ENCODE results near the gene FCSK.
A peak's percentile ranks its signal among the peaks of the same experiment; 100 is the strongest.

Gene FCSK

DNA sequence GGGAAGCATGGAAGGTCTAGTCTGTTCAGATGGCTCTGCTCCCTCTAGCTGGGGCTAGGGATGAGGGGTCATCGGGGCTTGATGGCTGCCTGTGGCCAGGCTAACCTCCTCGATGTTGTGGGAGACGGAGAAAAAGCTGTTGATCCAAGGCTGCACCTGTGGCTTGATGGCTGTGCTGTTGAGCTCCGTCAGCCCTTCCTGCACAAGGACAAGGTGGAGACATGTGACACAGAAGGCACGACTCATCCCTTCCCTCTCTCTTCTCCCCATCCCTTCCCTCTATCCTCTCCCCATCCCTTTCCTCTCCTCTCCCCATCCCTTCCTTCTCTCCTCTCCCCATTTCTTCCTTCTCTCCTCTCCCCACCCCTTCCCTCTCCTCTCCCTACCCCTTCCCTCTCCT lies 28.2 kb downstream of the FCSK start:
- in situ Hi-C loops (cut with HindIII; ENCODE audit: low pct_unique_long_range_greater_than_20kb, low sequenced_read_pairs): no loop called here
- TF ChIP-seq JUND (IDR thresholded peaks at IDR 0.05; ENCODE audit: low read depth): no peak
- no peak for DNase-seq (ENCODE audit: low read depth in 1 of 2, low spot score in 1 of 2)

DNA sequence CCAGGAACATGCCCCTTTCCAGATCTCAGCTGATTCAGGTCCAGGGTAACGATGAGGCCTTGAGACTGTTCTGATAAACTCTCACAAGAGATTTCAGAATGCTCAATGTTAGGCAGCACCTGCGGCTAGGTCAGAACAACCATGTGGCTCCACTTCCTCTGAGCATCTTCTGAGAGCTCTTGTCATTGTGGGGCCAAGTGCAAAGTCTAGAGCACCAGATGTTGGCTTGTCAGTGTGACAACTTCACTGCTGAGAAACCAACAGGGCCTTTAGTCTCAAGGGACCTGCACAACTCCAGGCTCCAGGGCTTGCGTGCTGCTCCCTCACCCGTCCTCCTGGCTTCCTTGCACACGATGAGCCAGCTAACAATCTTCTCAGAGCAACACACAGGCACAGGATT lies 29.0 kb downstream of the FCSK start:
- TF ChIP-seq JUND (IDR thresholded peaks at IDR 0.05; ENCODE audit: low read depth): no peak
- no peak for DNase-seq (ENCODE audit: low read depth in 1 of 2, low spot score in 1 of 2)

DNA sequence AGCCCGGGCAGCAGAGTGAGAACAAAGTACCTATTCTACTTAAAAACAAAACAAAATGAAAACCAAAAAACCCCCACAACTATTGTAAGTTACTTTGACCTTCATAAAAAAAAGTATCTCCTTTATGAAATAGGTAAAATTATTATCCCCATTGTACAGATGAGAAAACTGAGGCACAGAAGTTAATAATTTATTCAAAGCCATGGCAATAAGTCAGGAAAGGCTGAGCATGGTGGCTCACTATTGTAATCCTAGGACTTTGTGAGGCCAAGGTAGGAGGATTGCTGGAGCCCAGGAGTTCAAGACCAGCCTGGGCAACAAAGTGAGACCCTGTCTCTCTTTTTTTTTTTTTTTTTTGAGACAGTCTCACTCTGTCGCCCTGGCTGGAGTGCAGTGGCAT lies 30.5 kb downstream of the FCSK start:
- no peak for TF ChIP-seq JUND (IDR thresholded peaks at IDR 0.05; ENCODE audit: low read depth)
- DNase-seq (ENCODE audit: low read depth in 1 of 2, low spot score in 1 of 2): no peak
- in situ Hi-C loops (cut with HindIII; ENCODE audit: low pct_unique_long_range_greater_than_20kb, low sequenced_read_pairs): no loop called here

More for the DNA sequence above, 29.0 kb downstream of the FCSK start:
- in situ Hi-C loops (cut with HindIII; ENCODE audit: low pct_unique_long_range_greater_than_20kb, low sequenced_read_pairs): no loop called here

DNA sequence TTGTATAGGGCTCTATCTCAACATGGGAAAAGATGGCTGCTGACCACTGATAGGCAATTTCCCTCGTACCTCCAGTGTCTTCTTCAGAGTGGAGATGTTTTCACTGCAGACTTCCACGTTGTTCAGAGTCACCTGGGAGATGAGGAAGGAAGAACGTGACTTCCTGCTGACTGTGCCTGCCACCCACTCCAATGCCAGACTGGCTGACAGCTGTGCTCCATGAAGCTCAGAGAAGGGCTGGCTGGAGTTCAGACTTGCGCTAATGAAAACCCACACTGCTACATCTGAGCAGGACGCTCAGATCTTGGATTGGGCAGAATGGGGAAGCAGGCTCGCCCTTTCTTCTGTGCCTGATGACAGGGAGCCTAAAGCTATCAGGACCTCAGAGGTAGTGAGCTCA lies 35.9 kb downstream of the FCSK start:
- no peak for TF ChIP-seq JUND (IDR thresholded peaks at IDR 0.05; ENCODE audit: low read depth)
- no peak for DNase-seq (ENCODE audit: low read depth in 1 of 2, low spot score in 1 of 2)
- in situ Hi-C loops (cut with HindIII; ENCODE audit: low pct_unique_long_range_greater_than_20kb, low sequenced_read_pairs): no loop called here

DNA sequence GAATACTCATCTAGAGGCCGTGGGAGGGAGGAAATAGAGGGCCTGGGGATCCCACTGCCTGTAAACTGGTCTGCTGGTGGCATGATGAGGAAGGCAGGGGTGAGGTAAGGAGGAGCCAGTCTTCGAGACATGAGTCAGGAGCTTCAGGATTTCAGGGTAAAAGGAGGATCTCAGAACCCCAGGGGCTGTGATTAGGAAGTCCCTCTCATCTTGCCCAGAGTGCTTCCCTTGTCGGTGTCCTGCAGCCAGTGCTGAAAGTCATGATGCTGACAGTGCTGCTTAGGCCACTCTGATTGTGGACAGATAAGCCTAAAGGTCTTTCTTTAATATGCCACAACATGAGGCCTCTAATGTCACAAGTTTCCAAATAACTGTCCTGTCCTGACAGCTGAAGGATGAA lies 39.4 kb downstream of the FCSK start:
- in situ Hi-C loops (cut with HindIII; ENCODE audit: low pct_unique_long_range_greater_than_20kb, low sequenced_read_pairs): no loop called here
- no peak for TF ChIP-seq JUND (IDR thresholded peaks at IDR 0.05; ENCODE audit: low read depth)
- DNase-seq (ENCODE audit: low read depth in 1 of 2, low spot score in 1 of 2): no peak

DNA sequence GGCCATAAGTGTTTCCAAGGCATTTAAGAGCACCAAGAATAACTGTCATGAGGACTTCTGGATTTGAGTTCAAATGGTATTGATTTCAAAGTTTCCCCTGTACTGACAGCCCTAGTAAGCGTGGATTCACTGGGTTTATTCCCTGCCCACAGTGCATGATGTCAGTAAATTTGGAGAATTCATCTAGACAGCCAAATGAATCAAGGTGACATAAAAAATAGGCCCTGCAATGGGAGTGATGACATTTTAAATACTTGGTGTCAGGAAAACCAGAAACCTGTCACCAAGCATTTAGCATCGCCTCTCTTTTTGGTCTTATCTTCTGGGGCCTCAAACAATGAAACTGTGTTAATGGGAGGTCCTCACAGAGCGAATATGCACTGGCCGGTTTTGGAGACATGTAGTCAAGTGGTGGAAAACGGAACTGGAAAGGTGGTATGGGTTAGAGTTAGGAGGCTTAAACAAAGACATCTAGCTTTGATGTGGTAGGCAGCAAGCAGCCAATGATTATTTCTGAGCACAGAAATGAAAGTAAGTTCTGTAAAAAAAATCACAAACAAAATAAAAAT lies 39.9 kb downstream of the FCSK start:
- no peak for TF ChIP-seq JUND (IDR thresholded peaks at IDR 0.05; ENCODE audit: low read depth)
- DNase-seq (ENCODE audit: low read depth in 1 of 2, low spot score in 1 of 2): no peak
- in situ Hi-C loops (cut with HindIII; ENCODE audit: low pct_unique_long_range_greater_than_20kb, low sequenced_read_pairs): no loop called here

DNA sequence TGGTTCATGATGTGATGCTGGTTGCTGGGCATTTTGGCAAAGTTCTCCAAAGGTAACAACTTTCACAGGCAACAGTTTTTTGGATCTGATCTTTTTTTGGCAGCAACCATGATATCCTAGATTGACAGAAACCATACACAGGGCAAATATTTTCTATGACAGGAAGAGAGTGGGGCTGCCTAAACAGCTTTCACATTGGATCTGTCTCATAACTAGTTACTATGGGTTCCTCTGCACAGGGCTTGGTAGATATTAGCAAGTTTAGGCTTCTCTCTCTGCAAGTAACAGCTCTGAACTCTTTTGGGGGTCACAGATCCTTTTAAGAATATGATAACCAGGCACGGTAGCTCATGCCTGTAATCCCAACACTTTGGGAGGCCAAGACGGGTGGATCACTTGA lies 40.4 kb downstream of the FCSK start:
- no peak for TF ChIP-seq JUND (IDR thresholded peaks at IDR 0.05; ENCODE audit: low read depth)
- no peak for DNase-seq (ENCODE audit: low read depth in 1 of 2, low spot score in 1 of 2)
- in situ Hi-C loops (cut with HindIII; ENCODE audit: low pct_unique_long_range_greater_than_20kb, low sequenced_read_pairs): no loop called here

DNA sequence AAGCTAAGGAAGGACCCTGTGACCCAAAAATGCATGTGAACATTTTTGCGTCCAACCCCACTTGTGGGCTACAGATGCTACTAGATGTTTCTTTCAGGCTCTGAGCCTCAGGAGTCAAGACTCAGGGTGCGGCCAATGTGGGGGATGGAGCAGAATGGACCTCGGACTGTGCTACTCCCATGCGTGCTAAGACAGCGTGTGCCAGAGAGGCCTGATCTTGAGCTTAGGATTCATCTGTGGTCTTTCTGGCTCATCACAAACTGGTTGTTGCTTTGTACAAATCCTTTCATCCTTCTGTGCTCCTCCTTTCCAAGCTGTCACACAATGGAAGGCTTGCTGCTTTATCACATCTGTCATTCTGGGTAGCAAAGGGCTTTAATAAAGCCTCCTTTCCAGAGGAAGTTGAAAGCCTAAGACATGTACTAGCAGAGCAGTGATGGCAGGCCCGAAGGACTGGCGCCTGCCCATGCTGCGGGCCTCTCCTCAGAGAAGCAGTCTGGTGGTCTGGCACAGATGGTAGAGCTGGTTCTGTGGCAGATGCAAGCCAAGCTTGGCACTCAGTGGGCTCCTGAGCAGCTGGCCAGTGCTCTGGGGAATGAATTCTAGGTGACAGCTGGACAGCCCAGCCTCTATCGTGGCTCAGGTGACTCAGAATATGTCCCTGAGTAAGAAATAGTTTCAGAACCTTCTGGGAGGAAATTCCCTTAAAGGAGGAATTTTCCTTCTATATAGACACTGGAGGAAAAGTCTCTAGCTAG lies 41.2 kb downstream of the FCSK start:
- TF ChIP-seq JUND (IDR thresholded peaks at IDR 0.05; ENCODE audit: low read depth): no peak
- no peak for DNase-seq (ENCODE audit: low read depth in 1 of 2, low spot score in 1 of 2)
- in situ Hi-C loops (cut with HindIII; ENCODE audit: low pct_unique_long_range_greater_than_20kb, low sequenced_read_pairs): no loop called here

DNA sequence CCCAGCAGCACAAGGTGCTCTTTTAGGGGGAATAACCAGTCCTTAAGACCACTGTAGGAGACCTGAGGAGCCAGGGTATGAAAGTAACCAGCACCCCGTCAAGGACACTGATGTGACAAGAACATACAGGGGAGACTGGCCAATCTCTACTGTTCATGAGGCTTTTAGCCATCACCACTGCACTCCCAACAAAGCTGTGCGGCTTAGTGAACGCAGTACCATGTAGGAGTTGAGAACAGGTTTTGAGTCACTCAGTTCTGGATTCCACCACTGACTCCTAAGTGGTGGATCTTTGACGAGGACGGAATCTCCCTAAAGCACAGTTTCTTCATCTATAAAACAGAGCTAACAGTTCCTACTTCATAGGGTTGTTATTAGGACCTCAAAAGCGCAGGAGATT lies 42.1 kb downstream of the FCSK start:
- no peak for DNase-seq (ENCODE audit: low read depth in 1 of 2, low spot score in 1 of 2)
- in situ Hi-C loops (cut with HindIII; ENCODE audit: low pct_unique_long_range_greater_than_20kb, low sequenced_read_pairs): no loop called here
- no peak for TF ChIP-seq JUND (IDR thresholded peaks at IDR 0.05; ENCODE audit: low read depth)

DNA sequence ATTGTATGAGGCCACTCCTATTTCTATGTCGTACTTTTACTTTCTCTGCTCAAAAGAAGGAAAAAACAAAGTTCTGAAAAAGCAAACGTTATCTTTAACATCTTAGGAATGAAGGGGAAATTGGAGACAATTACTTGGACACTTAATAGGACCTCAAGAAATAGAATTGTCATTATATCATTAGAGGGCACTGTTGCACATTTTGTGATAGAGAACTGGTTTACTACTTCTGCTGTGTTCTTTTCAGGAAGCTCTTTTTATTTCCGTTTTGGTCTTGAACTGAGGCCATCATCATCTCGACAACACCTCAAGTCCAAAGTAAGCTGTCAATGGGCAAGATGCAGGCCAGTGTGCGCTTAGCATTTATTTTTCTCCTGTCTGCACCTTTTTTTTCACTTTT lies 54.4 kb downstream of the FCSK start:
- DNase-seq (ENCODE audit: low read depth in 1 of 2, low spot score in 1 of 2): peak in 1 of 2 experiments; percentile 24
- in situ Hi-C loops (cut with HindIII; ENCODE audit: low pct_unique_long_range_greater_than_20kb, low sequenced_read_pairs): no loop called here

DNA sequence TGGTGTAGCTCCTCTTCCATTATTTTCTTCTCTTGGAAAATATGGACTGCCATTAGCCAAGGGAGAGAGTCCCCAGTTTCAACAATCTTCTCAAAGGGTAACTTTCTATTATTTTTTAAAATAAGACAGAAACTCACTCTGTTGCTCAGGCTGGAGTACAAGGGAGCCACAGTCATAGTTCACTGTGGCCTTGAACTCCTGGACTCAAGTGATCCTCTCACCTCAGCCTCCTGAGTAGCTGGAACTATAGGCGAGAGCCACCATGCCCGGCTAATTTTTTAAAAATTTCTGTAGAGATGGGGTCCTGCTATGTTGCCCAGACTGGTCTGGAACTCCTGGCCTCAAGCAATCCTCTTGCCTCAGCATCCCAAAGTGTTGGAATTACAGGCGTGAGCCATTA lies 55.8 kb downstream of the FCSK start:
- no peak for DNase-seq (ENCODE audit: low read depth in 1 of 2, low spot score in 1 of 2)
- in situ Hi-C loops (cut with HindIII; ENCODE audit: low pct_unique_long_range_greater_than_20kb, low sequenced_read_pairs): no loop called here
- TF ChIP-seq JUND (IDR thresholded peaks at IDR 0.05; ENCODE audit: low read depth): no peak

More for the DNA sequence above, 54.4 kb downstream of the FCSK start:
- TF ChIP-seq JUND (IDR thresholded peaks at IDR 0.05; ENCODE audit: low read depth): no peak

DNA sequence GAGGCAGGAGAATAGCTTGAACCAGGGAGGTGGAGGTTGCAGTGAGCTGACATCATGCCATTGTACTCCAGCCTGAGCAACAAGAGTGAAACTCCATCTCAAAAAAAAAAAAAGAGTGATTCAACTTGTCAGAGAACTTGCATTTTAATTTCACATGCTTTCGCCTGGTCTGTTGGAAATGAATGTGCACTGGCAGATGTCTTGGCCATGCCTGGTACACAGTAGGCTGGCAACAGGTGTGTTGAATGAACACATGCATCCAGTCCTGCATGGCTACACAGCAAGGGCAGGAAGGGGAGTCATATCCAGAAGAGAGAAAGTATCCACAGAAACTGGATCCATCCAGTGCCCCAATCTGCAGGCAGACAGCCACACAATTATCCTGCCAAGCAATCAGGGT lies 57.4 kb downstream of the FCSK start:
- no peak for DNase-seq (ENCODE audit: low read depth in 1 of 2, low spot score in 1 of 2)
- in situ Hi-C loops (cut with HindIII; ENCODE audit: low pct_unique_long_range_greater_than_20kb, low sequenced_read_pairs): no loop called here
- no peak for TF ChIP-seq JUND (IDR thresholded peaks at IDR 0.05; ENCODE audit: low read depth)

DNA sequence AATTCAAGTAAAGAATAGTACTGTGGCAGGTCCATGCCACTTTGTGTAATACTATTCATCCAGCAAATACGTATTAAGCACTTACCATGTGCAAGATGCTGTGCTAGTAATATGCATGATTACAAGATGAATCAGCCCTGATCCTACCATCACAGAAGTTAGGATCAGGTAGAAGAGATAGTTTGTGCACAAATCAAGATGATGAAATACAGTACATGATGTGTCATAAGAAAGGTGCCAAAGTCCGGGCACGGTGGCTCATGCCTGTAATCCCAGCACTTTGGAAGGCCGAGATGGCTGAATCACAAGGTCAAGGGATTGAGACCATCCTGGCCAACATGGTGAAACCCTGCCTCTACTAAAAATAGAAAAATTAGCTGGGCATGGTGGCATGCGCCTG lies 58.1 kb downstream of the FCSK start:
- no peak for TF ChIP-seq JUND (IDR thresholded peaks at IDR 0.05; ENCODE audit: low read depth)
- in situ Hi-C loops (cut with HindIII; ENCODE audit: low pct_unique_long_range_greater_than_20kb, low sequenced_read_pairs): no loop called here
- DNase-seq (ENCODE audit: low read depth in 1 of 2, low spot score in 1 of 2): no peak
